SW480 (cell line): ENCODE measurements around the gene CERCAM.
"Not testable (repeated sequence)": the region's sequence is repeated elsewhere in the genome, so short reads cannot be mapped to it uniquely, and the experiment has no call there.

Experiments
- DNase-seq: peaks from one replicate; pipeline ENCODE4 v3.0.0-alpha.2; 2016; ENCODE audit warnings: low spot score

Gene CERCAM

GRCh38 chr9:128393145-128393775 lies 27.4 kb upstream of the CERCAM start:
- DNase-seq = no peak

GRCh38 chr9:128393970-128394369 lies 26.7 kb upstream of the CERCAM start:
- DNase-seq = no peak

DNA sequence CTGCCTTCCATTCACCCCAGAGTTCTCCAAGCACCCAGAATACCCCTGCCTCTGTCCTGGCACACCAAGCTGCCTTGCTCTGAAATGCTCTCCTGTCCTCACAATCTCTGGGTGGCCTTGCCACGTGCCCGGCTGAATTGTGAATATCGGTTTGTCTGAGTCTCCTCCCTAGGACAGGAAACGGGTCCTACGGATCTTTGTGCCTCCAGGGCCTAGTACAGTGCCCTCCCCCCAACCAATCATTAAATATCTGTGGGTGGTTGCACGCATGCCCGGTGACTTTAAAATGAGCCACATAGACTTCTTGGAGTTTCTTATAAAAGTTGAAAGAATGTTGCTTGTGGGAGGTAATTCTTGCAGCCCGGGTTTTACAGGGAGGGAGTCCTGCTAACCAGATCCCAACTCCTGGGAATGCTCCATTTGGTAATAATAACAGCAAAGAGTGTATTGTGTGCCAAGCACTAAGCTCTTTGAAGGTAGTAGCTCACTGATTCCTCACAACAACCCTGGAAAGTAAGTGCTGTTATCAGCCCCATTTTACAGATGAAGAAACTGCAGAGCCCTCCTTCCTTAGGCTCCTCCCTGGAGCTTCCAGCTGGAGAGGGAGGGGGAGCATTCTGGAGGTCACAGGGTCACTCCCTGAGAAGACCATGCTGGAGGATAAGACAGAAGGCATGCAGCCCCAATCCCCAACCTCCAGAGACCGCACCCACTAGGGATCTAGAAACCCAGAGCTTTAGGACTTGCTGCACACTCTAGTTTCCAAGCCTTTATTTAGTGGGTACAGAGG lies 26.1 kb upstream of the CERCAM start:
- no peak for DNase-seq

DNA sequence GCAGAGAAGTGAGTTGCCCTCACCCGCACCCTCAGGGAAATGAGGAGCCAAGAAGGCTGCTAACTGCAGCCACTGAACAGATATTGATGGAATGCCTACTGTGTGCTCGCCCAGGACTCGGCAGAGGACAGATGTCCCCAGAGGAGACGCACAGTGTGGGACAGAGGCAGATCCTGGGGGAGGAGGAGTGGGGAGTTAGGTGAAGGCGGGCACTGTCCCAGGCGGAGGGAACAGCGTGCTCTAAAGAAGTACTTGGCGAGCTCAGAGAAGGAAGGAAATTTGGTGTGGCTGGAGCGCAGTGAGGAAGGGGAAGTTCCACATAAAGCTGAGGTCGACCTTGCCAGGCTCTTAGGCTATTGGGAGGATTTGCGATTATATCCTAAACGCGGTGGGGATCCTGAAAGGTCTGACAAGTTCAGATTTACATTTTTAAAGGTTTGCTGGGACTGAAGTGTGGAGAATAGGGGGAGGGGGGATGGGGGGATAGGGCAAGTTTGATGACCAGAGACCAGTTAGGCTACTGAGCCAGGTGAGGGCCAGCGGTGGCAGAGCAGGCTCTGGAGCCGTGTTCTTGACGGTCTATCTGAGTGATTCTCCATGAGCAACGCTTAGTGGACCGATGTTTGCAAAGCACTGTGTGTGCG lies 23.6 kb upstream of the CERCAM start:
- DNase-seq = no peak

- no peak for DNase-seq
These were observed 22.8 kb upstream of the CERCAM start for GRCh38 chr9:128397831-128398230.

- DNase-seq = no peak
These were observed 20.8 kb upstream of the CERCAM start for GRCh38 chr9:128399861-128400260.

- DNase-seq = no peak
These were observed 16.1 kb upstream of the CERCAM start for GRCh38 chr9:128404560-128404959.

DNA sequence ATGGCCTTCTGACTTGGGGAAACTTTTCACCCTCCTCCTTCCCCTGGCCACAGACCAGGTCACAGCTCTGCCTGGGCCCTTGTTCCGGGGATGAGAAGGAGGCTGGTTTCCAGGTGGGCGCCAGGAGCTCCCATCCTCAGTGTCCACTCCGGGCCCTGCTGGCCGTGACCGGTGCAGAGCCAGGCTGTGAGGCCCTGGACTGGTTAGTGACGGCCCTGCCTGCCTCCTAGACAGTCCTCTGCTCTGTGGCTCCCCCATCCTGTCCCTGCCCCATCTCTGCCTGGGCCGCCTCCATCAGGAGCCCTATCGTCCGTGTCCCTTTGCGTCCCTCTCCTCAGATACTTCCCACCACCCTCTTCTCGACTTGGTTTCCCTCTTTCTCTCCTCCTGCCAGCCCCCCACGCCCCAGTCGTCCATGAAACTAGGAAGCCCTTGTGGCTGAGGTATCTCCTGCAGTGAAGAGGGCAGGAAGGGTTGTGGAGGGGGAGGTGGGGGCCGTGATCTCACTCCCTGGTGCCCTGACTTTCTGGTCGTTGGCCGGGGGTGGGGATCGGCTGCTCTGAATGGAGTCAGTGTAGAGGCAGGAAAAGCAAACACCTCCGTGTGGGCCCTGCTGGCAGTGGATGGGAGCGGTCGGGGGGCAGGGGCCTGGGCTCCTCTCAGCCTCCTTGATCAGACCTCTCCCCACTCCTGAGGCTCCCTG lies 15.4 kb upstream of the CERCAM start:
- no peak for DNase-seq

DNA sequence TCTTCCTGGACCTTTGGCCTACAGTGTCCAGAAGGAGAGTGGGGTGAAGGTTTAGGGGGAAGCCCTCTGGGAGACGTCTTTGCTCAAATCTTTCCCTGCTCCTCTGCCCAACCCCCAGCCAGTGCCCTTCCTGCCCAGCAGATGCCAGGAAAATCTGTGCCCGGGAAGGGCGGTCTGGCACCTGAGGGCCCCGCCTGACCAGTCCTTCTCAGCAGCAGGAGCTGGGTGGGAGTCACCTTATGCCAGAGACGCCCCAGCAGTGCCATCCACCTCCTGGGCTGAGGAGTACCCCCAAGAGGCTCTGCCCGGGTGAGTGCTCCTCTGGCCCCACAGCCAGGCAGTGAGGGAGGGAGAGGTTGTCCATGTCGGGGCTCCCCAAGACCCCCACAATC lies 14.9 kb upstream of the CERCAM start:
- no peak for DNase-seq

DNA sequence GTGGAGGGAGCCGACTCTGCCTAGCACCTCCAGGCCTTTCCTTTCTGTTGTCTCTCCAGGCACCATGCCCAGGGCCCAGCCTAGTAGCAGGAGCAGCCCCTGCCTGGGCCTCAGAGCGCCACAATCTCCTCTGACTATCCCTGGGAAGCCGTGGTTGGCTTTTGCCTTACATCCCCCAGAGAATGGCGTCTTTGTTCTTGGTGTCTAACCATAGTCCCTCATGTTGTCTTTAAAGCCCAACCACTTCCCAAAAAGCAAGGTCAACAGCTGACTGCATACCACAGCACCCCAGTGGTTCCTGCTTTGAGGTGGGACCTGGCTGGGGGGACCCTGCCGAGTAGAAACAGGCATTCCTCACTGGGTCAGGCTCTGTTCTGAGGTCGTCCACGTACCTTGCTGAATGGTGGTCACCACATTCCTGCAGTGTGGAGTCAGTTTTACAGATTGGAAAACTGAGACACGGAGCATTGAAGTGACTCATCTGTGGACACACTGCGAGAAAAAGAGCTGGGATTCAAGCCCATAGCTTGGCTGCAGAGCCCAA lies 13.7 kb upstream of the CERCAM start:
- DNase-seq = peak; percentile 28

DNA sequence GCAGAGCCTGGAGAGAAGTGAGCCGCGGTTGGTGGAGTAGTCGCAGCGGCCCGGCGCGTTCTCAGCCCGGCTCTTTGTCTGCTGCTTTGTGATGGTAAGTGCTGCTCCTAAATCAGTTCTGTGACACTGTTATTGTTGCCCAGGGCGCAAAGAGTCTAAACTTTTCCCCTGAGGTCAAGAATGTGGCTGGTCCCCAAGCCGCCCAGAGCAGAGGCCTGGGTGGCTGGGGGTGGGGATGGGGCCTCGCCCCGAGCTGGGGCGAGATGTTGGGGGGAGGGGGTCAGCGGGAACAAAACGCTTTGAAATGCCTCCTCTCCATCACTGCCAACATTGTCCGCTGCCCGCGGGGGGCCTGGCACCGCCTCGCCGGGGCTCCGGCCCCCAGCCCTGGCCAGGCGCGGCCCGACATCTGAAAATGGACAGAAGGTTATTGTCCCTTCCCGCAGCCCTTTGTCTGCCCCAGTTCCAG lies 11.7 kb upstream of the CERCAM start:
- no peak for DNase-seq

- no peak for DNase-seq
These were observed 11.2 kb upstream of the CERCAM start for GRCh38 chr9:128409450-128409849.

GRCh38 chr9:128409978-128410377 lies 10.7 kb upstream of the CERCAM start:
- no peak for DNase-seq

GRCh38 chr9:128411364-128412119 lies 9.1 kb upstream of the CERCAM start:
- DNase-seq = no peak

DNA sequence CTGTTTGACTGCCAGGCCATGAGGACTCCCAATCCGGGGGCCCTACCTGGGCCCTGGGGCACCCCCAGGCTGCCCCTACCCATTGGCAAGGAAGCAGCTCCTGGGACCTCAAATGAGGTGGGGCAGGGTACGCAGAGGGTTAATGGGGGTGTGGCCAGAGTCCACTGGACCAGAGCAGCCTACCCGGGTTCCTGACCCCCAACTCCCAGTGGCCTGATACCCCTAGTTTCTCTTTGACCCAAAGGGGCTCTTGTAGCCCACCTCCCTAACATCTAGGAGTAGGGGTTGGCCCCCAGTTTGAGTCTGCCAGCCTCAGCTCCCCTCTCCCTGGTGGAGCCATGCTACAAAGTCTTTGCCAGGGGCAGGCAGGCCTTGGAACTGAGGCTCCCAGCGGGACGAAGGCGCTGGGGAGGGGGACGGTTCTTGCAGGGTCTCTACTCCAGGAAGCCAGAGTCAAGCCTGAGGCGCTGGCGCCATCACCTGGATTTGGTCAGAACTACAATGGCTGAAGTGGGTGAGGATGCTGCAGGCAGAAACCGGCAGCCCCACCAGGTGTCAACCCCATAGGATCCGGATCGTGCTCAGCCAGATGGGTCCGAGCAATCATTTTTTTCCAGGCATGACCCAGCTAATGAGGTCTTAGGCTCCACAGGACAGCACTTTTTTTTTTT lies 8.4 kb upstream of the CERCAM start:
- DNase-seq = no peak

DNA sequence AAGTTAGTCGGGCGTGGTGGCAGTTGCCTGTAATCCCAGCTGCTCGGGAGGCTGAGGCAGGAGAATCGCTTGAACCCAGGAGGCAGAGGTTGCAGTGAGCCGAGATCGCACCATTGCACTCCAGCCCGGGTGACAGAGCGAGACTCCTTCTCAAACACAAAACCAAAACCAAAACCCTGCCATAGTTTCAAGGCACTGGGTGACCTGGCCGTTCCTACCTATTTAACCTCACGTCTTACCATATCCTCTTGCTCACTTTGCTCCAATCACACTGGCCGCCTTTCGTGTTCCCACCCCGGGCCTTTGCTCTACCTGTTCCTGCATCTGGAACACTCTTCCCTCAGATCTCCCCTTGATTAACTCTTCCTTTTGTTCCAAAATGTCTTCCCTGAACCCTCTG lies 6.9 kb upstream of the CERCAM start:
- DNase-seq = not testable (repeated sequence)

- DNase-seq = no peak
These were observed 6.2 kb upstream of the CERCAM start for GRCh38 chr9:128414461-128414860.

DNA sequence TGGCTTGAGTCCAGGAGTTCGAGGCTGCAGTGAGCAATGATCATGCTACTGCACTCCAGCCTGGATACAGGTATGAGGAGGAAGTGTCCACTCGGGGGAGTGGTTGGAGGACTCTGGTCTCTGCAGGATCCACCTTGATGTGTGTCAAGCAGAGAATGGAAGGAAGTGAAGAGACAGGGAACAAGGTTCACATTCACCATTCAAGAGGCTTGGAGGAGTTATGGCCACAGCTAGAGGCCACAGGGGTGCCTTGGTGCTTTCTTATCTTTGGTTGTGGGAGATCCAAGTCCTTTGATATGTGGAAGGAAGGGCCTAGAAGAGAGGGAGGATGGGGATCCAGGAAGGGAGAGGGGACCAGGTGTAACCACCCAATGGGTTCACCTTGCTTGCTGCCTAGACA lies 5.4 kb upstream of the CERCAM start:
- DNase-seq = no peak

- DNase-seq = no peak
These were observed 4.6 kb upstream of the CERCAM start for GRCh38 chr9:128416014-128416413.

DNA sequence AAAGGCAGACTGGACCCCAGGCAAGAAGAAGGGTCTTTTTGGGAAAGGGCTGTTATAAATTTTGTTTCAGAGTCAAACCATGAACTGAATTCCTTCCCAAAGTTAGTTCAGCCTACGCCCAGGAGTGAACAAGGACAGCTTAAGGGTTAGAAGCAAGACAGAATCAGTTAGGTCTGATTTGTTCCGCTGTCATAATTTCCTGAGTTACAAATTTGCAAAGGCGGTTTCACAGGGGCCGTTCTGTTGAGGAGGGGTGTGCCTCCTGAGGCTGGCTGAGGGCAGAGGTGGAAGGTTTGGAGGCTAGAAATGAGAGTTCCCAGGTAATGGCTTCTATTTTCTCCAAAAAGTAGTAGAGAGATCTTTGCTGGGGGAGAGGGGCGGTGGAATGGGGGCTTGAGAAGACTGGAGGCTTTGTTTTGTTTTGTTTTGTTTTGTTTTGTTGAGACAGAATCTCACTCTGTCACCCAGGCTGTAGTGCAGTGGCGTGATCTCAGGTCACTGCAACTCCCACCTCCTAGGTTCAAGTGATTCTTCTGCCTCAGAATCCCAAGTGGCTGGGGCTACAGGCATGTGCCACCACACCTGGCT lies 4.1 kb upstream of the CERCAM start:
- no peak for DNase-seq
